Measurements from ENCODE around the gene ZFP82.

The ZFP82 gene

GRCh38 chr19:36418287-36419001 lies at the start of gene ZFP82:
Gene ZFP82 (minus strand): TSS chr19:36418644. CDS start chr19:36409789, 8,855 bp downstream.
- Mint-ChIP-seq H3K9me3 (peaks cover 42% of the 10 kb centered on the region), H3K27ac (peak within 1 kb of the TSS; percentile 94), H3K4me3 (peak within 1 kb of the TSS; percentile 89), H3K36me3 (ENCODE audit: low read depth) (peaks cover 70% of the 10 kb centered on the region), H3K4me1 (ENCODE audit: low read depth) (peaks cover 25% of the 10 kb centered on the region), H3K27me3 (peaks cover 24% of the 10 kb centered on the region)
- peak; percentile 89 for DNase-seq

GRCh38 chr19:36460046-36460445 lies 41.6 kb upstream of the ZFP82 start:
- no peak for DNase-seq
- Mint-ChIP-seq H3K36me3 (ENCODE audit: low read depth) (peaks cover 88% of the 10 kb centered on the region), H3K9me3 (peaks cover 43% of the 10 kb centered on the region), H3K4me3 (no peak overlapping the region), H3K27ac (no peak overlapping the region), H3K4me1 (ENCODE audit: low read depth) (no peaks in the 10 kb centered on the region), H3K27me3 (no peaks in the 10 kb centered on the region)

GRCh38 chr19:36456831-36457230 lies 38.4 kb upstream of the ZFP82 start:
- H3K9me3 Mint-ChIP-seq, result peaks cover 49% of the 10 kb centered on the region

GRCh38 chr19:36449059-36449670 lies 30.7 kb upstream of the ZFP82 start:
- no peak for DNase-seq
- Mint-ChIP-seq H3K36me3 (ENCODE audit: low read depth) (peaks cover 89% of the 10 kb centered on the region), H3K27ac (no peak overlapping the region), H3K4me3 (no peak overlapping the region), H3K9me3 (peaks cover 49% of the 10 kb centered on the region), H3K4me1 (ENCODE audit: low read depth) (no peaks in the 10 kb centered on the region), H3K27me3 (no peaks in the 10 kb centered on the region)

More at GRCh38 chr19:36456831-36457230, 38.4 kb upstream of the ZFP82 start:
- peaks cover 92% of the 10 kb centered on the region for H3K36me3 Mint-ChIP-seq (ENCODE audit: low read depth)
- H3K4me3 Mint-ChIP-seq, result no peak overlapping the region
- H3K27me3 Mint-ChIP-seq, result no peaks in the 10 kb centered on the region
- H3K4me1 Mint-ChIP-seq (ENCODE audit: low read depth), result no peaks in the 10 kb centered on the region
- no peak overlapping the region for H3K27ac Mint-ChIP-seq
- DNase-seq, result no peak

GRCh38 chr19:36441339-36441738 lies 22.9 kb upstream of the ZFP82 start:
- no peaks in the 10 kb centered on the region for H3K27me3 Mint-ChIP-seq
- H3K27ac Mint-ChIP-seq, result no peak overlapping the region
- peaks cover 38% of the 10 kb centered on the region for H3K9me3 Mint-ChIP-seq
- H3K4me3 Mint-ChIP-seq, result no peak overlapping the region
- H3K36me3 Mint-ChIP-seq (ENCODE audit: low read depth), result peaks cover 36% of the 10 kb centered on the region
- H3K4me1 Mint-ChIP-seq (ENCODE audit: low read depth), result no peaks in the 10 kb centered on the region
- no peak for DNase-seq

- Mint-ChIP-seq H3K9me3 (peaks cover 30% of the 10 kb centered on the region), H3K27me3 (no peaks in the 10 kb centered on the region), H3K27ac (no peak overlapping the region), H3K36me3 (ENCODE audit: low read depth) (peaks cover 16% of the 10 kb centered on the region), H3K4me1 (ENCODE audit: low read depth) (no peaks in the 10 kb centered on the region), H3K4me3 (no peak overlapping the region)
- no peak for DNase-seq
These were observed 18.1 kb upstream of the ZFP82 start for GRCh38 chr19:36436531-36436930.

- peaks cover 44% of the 10 kb centered on the region for H3K27me3 Mint-ChIP-seq
- peaks cover 6% of the 10 kb centered on the region for H3K4me1 Mint-ChIP-seq (ENCODE audit: low read depth)
- H3K36me3 Mint-ChIP-seq (ENCODE audit: low read depth), result peaks cover 26% of the 10 kb centered on the region
- H3K4me3 Mint-ChIP-seq, result no peak overlapping the region
- peaks cover 45% of the 10 kb centered on the region for H3K9me3 Mint-ChIP-seq
- no peak overlapping the region for H3K27ac Mint-ChIP-seq
- DNase-seq, result no peak
These were observed 5.5 kb upstream of the ZFP82 start for GRCh38 chr19:36423925-36424324.

- peaks cover 49% of the 10 kb centered on the region for H3K9me3 Mint-ChIP-seq
- DNase-seq, result no peak
- H3K27ac Mint-ChIP-seq, result no peak overlapping the region
- H3K27me3 Mint-ChIP-seq, result peaks cover 44% of the 10 kb centered on the region
- peaks cover 46% of the 10 kb centered on the region for H3K36me3 Mint-ChIP-seq (ENCODE audit: low read depth)
- peaks cover 21% of the 10 kb centered on the region for H3K4me1 Mint-ChIP-seq (ENCODE audit: low read depth)
- H3K4me3 Mint-ChIP-seq, result peak overlapping the region; percentile 53
These were observed 3.5 kb upstream of the ZFP82 start for GRCh38 chr19:36421749-36422481.

GRCh38 chr19:36420961-36421748 lies 2.7 kb upstream of the ZFP82 start:
- Mint-ChIP-seq H3K27me3 (peaks cover 44% of the 10 kb centered on the region), H3K4me1 (ENCODE audit: low read depth) (peaks cover 23% of the 10 kb centered on the region), H3K4me3 (peak overlapping the region; percentile 53), H3K36me3 (ENCODE audit: low read depth) (peaks cover 51% of the 10 kb centered on the region), H3K27ac (no peak overlapping the region), H3K9me3 (peaks cover 48% of the 10 kb centered on the region)
- peak; percentile 31 for DNase-seq

- H3K9me3 Mint-ChIP-seq, result peaks cover 43% of the 10 kb centered on the region
- DNase-seq, result no peak
- H3K27ac Mint-ChIP-seq, result peak overlapping the region; percentile 94
- H3K4me1 Mint-ChIP-seq (ENCODE audit: low read depth), result peaks cover 26% of the 10 kb centered on the region
- H3K27me3 Mint-ChIP-seq, result peaks cover 23% of the 10 kb centered on the region
- peak overlapping the region; percentile 89 for H3K4me3 Mint-ChIP-seq
- H3K36me3 Mint-ChIP-seq (ENCODE audit: low read depth), result peaks cover 76% of the 10 kb centered on the region
These were observed 625 bp downstream of the ZFP82 start for GRCh38 chr19:36417752-36418286.

- H3K4me3 Mint-ChIP-seq, result no peak overlapping the region
- H3K4me1 Mint-ChIP-seq (ENCODE audit: low read depth), result peaks cover 2% of the 10 kb centered on the region
- H3K27me3 Mint-ChIP-seq, result no peaks in the 10 kb centered on the region
- peaks cover 93% of the 10 kb centered on the region for H3K36me3 Mint-ChIP-seq (ENCODE audit: low read depth)
- no peak overlapping the region for H3K27ac Mint-ChIP-seq
- DNase-seq, result no peak
- peaks cover 44% of the 10 kb centered on the region for H3K9me3 Mint-ChIP-seq
These were observed 8.6 kb downstream of the ZFP82 start for GRCh38 chr19:36409841-36410240.

GRCh38 chr19:36408101-36408500 lies 10.3 kb downstream of the ZFP82 start:
- no peak for DNase-seq
- H3K27ac Mint-ChIP-seq, result no peak overlapping the region
- no peak overlapping the region for H3K4me3 Mint-ChIP-seq
- peaks cover 49% of the 10 kb centered on the region for H3K9me3 Mint-ChIP-seq
- peaks cover 2% of the 10 kb centered on the region for H3K4me1 Mint-ChIP-seq (ENCODE audit: low read depth)
- H3K36me3 Mint-ChIP-seq (ENCODE audit: low read depth), result peaks cover 95% of the 10 kb centered on the region
- H3K27me3 Mint-ChIP-seq, result no peaks in the 10 kb centered on the region

GRCh38 chr19:36404498-36404897 lies 13.9 kb downstream of the ZFP82 start:
- H3K4me1 Mint-ChIP-seq (ENCODE audit: low read depth), result no peaks in the 10 kb centered on the region
- peaks cover 53% of the 10 kb centered on the region for H3K9me3 Mint-ChIP-seq
- no peak for DNase-seq
- H3K36me3 Mint-ChIP-seq (ENCODE audit: low read depth), result peaks cover 95% of the 10 kb centered on the region
- H3K4me3 Mint-ChIP-seq, result no peak overlapping the region
- no peaks in the 10 kb centered on the region for H3K27me3 Mint-ChIP-seq
- no peak overlapping the region for H3K27ac Mint-ChIP-seq

- no peak overlapping the region for H3K27ac Mint-ChIP-seq
- H3K4me3 Mint-ChIP-seq, result no peak overlapping the region
- no peak for DNase-seq
- H3K9me3 Mint-ChIP-seq, result peaks cover 43% of the 10 kb centered on the region
- H3K4me1 Mint-ChIP-seq (ENCODE audit: low read depth), result no peaks in the 10 kb centered on the region
- no peaks in the 10 kb centered on the region for H3K27me3 Mint-ChIP-seq
- H3K36me3 Mint-ChIP-seq (ENCODE audit: low read depth), result peaks cover 97% of the 10 kb centered on the region
These were observed 17.0 kb downstream of the ZFP82 start for GRCh38 chr19:36401475-36401874.
